ENCODE results near the gene DNAJC5. TPM values are rescaled to one million over a fixed set of nuclear protein-coding genes. Genes with fewer than 3 reads are reported as not detected.

DNAJC5 gene
- total RNA-seq, 1 experiment from 2014 or later = 45.0 TPM

DNA sequence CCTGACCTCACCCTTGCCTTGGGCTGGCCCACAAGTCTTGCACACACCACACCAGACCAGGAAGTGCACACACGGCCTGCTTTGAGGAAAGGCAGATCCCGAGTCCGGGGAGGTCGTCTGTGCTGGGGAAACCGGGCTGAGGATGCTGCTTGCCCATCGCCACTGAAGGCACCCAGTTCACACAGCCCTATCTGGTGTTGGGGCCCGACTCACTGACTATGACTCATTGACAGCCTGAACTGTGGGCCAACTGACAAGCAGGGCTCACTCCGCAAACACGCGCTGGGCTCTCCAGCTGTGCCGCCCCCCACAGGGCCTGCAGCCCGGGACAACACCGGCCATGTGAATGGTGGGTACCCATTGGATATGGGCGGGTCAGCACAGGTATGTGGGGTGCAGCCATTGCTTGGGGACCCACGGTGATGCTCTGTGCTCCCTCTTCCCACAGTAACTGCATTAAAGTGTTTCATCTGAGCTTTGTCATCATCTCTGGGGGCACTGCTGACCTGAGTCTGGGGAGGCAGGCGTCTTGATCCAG, 82.9 kb downstream of the DNAJC5 start:
- peaks cover 8% of the 10 kb centered on the region for H3K36me3 Mint-ChIP-seq (ENCODE audit: insufficient read depth, unreplicated experiment)
- H3K9me3 Mint-ChIP-seq (ENCODE audit: unreplicated experiment) = no peaks in the 10 kb centered on the region
- intact Hi-C loops (cut with micrococcal nuclease) = loop anchor here (2.0 kb wide), 1 partner anchor 143 kb away; no protein-coding TSS in a partner anchor
- TF ChIP-seq, protein P1, sequence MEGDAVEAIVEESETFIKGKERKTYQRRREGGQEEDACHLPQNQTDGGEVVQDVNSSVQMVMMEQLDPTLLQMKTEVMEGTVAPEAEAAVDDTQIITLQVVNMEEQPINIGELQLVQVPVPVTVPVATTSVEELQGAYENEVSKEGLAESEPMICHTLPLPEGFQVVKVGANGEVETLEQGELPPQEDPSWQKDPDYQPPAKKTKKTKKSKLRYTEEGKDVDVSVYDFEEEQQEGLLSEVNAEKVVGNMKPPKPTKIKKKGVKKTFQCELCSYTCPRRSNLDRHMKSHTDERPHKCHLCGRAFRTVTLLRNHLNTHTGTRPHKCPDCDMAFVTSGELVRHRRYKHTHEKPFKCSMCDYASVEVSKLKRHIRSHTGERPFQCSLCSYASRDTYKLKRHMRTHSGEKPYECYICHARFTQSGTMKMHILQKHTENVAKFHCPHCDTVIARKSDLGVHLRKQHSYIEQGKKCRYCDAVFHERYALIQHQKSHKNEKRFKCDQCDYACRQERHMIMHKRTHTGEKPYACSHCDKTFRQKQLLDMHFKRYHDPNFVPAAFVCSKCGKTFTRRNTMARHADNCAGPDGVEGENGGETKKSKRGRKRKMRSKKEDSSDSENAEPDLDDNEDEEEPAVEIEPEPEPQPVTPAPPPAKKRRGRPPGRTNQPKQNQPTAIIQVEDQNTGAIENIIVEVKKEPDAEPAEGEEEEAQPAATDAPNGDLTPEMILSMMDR (IDR thresholded peaks at IDR 0.05; ENCODE audit: unreplicated experiment) = no peak
- H3K4me1 Mint-ChIP-seq (ENCODE audit: insufficient read depth, unreplicated experiment) = peaks cover 42% of the 10 kb centered on the region
- POLR2A ChIA-PET = interaction anchor here (0.6 to 1.0 kb wide), 3 partner anchors 112 to 440 kb away, joined by 3 to 4 read pairs (median 3); partner anchors contain the start of genes ARFRP1 and ZGPAT
- peak overlapping the region; percentile 79 for H3K4me3 Mint-ChIP-seq (ENCODE audit: unreplicated experiment)
- CTCF ChIA-PET = interaction anchor here (0.6 to 1.0 kb wide), 4 partner anchors 108 to 1128 kb away, joined by 3 to 5 read pairs (median 4); partner anchors contain the start of gene TPD52L2
- peak overlapping the region; percentile 49 for H3K27ac Mint-ChIP-seq (ENCODE audit: low read depth, unreplicated experiment)
- no peaks in the 10 kb centered on the region for H3K27me3 Mint-ChIP-seq (ENCODE audit: insufficient read depth, unreplicated experiment)
- no TSS peak for BruUV-seq (replicated peaks)
- peak; percentile 71 for DNase-seq (ENCODE audit: unreplicated experiment)

GRCh38 chr20:63978319-63979228, 83.6 kb downstream of the DNAJC5 start:
- intact Hi-C loops (cut with micrococcal nuclease) = loop anchor here (2.0 kb wide), 1 partner anchor 142 kb away; no protein-coding TSS in a partner anchor
- H3K4me1 Mint-ChIP-seq (ENCODE audit: insufficient read depth, unreplicated experiment) = peaks cover 37% of the 10 kb centered on the region
- H3K27me3 Mint-ChIP-seq (ENCODE audit: insufficient read depth, unreplicated experiment) = no peaks in the 10 kb centered on the region
- H3K4me3 Mint-ChIP-seq (ENCODE audit: unreplicated experiment) = peak overlapping the region; percentile 79
- TF ChIP-seq, protein P1 (IDR thresholded peaks at IDR 0.05; ENCODE audit: unreplicated experiment) = no peak
- CTCF ChIA-PET = interaction anchor here (0.7 to 2.3 kb wide), 5 partner anchors 8 to 113 kb away, joined by 3 to 9 read pairs (median 5); partner anchors contain the start of gene TPD52L2
- no peaks in the 10 kb centered on the region for H3K9me3 Mint-ChIP-seq (ENCODE audit: unreplicated experiment)
- POLR2A ChIA-PET = interaction anchor here (1.1 to 4.5 kb wide), 9 partner anchors 11 to 457 kb away, joined by 3 to 93 read pairs (median 23); partner anchors contain the start of genes ARFRP1, DNAJC5, OPRL1 and PPDPF
- H3K27ac Mint-ChIP-seq (ENCODE audit: low read depth, unreplicated experiment) = peak overlapping the region; percentile 49
- BruUV-seq (replicated peaks) = no TSS peak
- peak; percentile 76 for DNase-seq (ENCODE audit: unreplicated experiment)
- H3K36me3 Mint-ChIP-seq (ENCODE audit: insufficient read depth, unreplicated experiment) = peaks cover 16% of the 10 kb centered on the region

DNA sequence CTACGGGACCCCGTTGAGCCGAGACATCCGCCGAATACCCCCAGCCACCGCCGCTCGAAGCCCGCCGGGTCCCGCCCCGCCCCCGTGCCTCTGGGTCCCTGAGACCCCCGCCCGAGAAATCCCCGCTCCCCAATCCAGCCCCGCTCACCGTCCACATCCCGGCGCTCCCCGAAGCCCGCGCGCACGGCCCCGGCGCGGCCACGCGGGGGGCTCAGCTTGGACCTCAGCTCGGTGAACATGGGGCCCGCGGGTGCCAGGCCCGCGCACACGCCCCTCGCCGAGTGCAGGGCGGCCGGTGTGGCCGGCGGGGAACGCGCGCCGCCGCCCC, 84.3 kb downstream of the DNAJC5 start:
- Mint-ChIP-seq H3K27ac (ENCODE audit: low read depth, unreplicated experiment) (no peak overlapping the region), H3K4me1 (ENCODE audit: insufficient read depth, unreplicated experiment) (peaks cover 30% of the 10 kb centered on the region), H3K36me3 (ENCODE audit: insufficient read depth, unreplicated experiment) (peaks cover 22% of the 10 kb centered on the region), H3K27me3 (ENCODE audit: insufficient read depth, unreplicated experiment) (no peaks in the 10 kb centered on the region), H3K4me3 (ENCODE audit: unreplicated experiment) (peak overlapping the region; percentile 79), H3K9me3 (ENCODE audit: unreplicated experiment) (no peaks in the 10 kb centered on the region)
- POLR2A ChIA-PET = interaction anchor here (1.1 to 4.5 kb wide), 12 partner anchors 12 to 458 kb away, joined by 3 to 93 read pairs (median 24); partner anchors contain the start of genes ARFRP1, DNAJC5, GMEB2 and OPRL1
- no TSS peak for BruUV-seq (replicated peaks)
- TF ChIP-seq, protein P1 (IDR thresholded peaks at IDR 0.05; ENCODE audit: unreplicated experiment) = no peak
- intact Hi-C loops (cut with micrococcal nuclease) = loop anchor here (2.0 kb wide), 1 partner anchor 142 kb away; no protein-coding TSS in a partner anchor
- no peak for DNase-seq (ENCODE audit: unreplicated experiment)
- CTCF ChIA-PET = interaction anchor here (0.7 to 4.5 kb wide), 9 partner anchors 8 to 352 kb away, joined by 3 to 31 read pairs (median 5); partner anchors contain the start of gene LKAAEAR1

All from MCF 10A (cell line).